K562 (cell line): ENCODE measurements around the gene NAT10. TPM values are rescaled to one million over a fixed set of nuclear protein-coding genes. Genes with fewer than 3 reads are reported as not detected.

ENCODE experiments used
- ATAC-seq: fragments of 200-7000 bp; cut with Tn5 transposase; 3 replicates; pipeline ENCODE4 v1.9.1; 2020; ENCODE audit warnings: moderate library complexity
- BruUV-seq: library from RNA; stranded (reverse); fragments of 400-500 nt; replicated peaks from 2 replicates; lab custom pipeline; 2021; lab: Mats Ljungman, UMichigan
- CTCF ChIA-PET: fragments of 300-600 bp; formaldehyde crosslinking; extraction: SDS; loops from one replicate; lab custom pipeline; 2021; ENCODE audit warnings: low intra/inter-chr PET ratio; lab: Yijun Ruan, JAX
- POLR2A ChIA-PET: fragments of 300-600, 350-650 bp; sonication (Branson Sonifier 250); formaldehyde crosslinking; extraction: SDS; loops from one replicate; lab custom pipeline; 2021; ENCODE audit warnings: antibody characterized with exemption, inconsistent platforms; lab: Yijun Ruan, JAX
- DNase-seq, 4 experiments: peaks; one replicate each; pipeline versions ENCODE4 v3.0.0 to v3.0.0-alpha.2; 2011 to 2018; ENCODE audit warnings: low spot score in 3 of 4, mixed read lengths in 3 of 4; ENCODE audit errors: extremely low read depth in 1 of 4
- FAIRE-seq: peaks from 2 replicates; lab custom pipeline; 2011; peaks lifted over from hg19 to GRCh38; lab: Jason Lieb, UNC
- H2AFZ ChIP-seq: 2 replicates; pipeline ENCODE4 v1.6.0; 2011; ENCODE audit warnings: low read depth, low read length, control low read depth, inconsistent platforms
- H3K27ac ChIP-seq: fragments of 200-600 bp; 3 replicates; pipeline ENCODE4 v1.8.0; 2011; ENCODE audit warnings: low read depth, mild to moderate bottlenecking, control low read depth, inconsistent platforms, low read length, moderate library complexity, mixed read lengths; ENCODE audit errors: extremely low read depth
- H3K27me3 ChIP-seq, 2 experiments: fragments of 300-600 bp in 1 of 2; 2 replicates in 1 of 2; 3 replicates in 1 of 2; pipeline versions ENCODE4 v1.6.0 to v1.8.0; 2011; ENCODE audit warnings: inconsistent platforms in 2 of 2, low read length in 2 of 2, mild to moderate bottlenecking in 1 of 2, mixed read lengths in 1 of 2, moderate library complexity in 1 of 2; ENCODE audit not compliant: control insufficient read depth in 2 of 2, insufficient read depth in 2 of 2
- H3K36me3 ChIP-seq: fragments of 300-600 bp; 3 replicates; pipeline ENCODE4 v1.8.0; 2011; ENCODE audit warnings: mild to moderate bottlenecking, low read length, inconsistent platforms; ENCODE audit not compliant: control insufficient read depth, insufficient read depth
- H3K4me1 ChIP-seq, 2 experiments: fragments of 200-600 bp in 1 of 2; replicated peaks in 1 of 2; 2 replicates in 1 of 2; 3 replicates in 1 of 2; pipeline versions ENCODE4 v1.5.1 to v1.8.0; 2011; ENCODE audit warnings: inconsistent platforms in 2 of 2, low read length in 2 of 2, mild to moderate bottlenecking in 1 of 2, mixed read lengths in 1 of 2, moderate library complexity in 1 of 2; ENCODE audit not compliant: control insufficient read depth in 2 of 2, insufficient read depth in 2 of 2
- H3K4me2 ChIP-seq: 2 replicates; pipeline ENCODE4 v1.6.1; 2011; ENCODE audit warnings: low read length, control low read depth, inconsistent platforms, mixed read lengths; ENCODE audit not compliant: insufficient read depth
- H3K4me3 ChIP-seq: fragments of 200-600 bp; sonication (generic), shearing (Covaris generic); 2 replicates; pipeline ENCODE4 v1.5.1; 2016; ENCODE audit warnings: control low read depth, inconsistent platforms
- H3K79me2 ChIP-seq: fragments of 200-600 bp; 3 replicates; pipeline ENCODE4 v1.8.0; 2011; ENCODE audit warnings: low read length, inconsistent platforms; ENCODE audit not compliant: control insufficient read depth, insufficient read depth
- H3K9ac ChIP-seq, 2 experiments: 2 replicates each; pipeline versions ENCODE4 v1.6.0 to v1.6.1; 2011; ENCODE audit warnings: low read depth in 2 of 2, low read length in 2 of 2, control low read depth in 1 of 2, inconsistent platforms in 1 of 2, mild to moderate bottlenecking in 1 of 2, mixed read lengths in 1 of 2; ENCODE audit not compliant: insufficient read depth in 1 of 2
- H3K9me1 ChIP-seq: one replicate; pipeline ENCODE4 v1.6.0; 2011; ENCODE audit warnings: inconsistent platforms, mild to moderate bottlenecking, low read length, moderate library complexity; ENCODE audit not compliant: control insufficient read depth, insufficient read depth
- H3K9me3 ChIP-seq: replicated peaks from 2 replicates; pipeline ENCODE4 v1.5.1; 2011; ENCODE audit warnings: low read depth, low read length, inconsistent platforms; ENCODE audit not compliant: control insufficient read depth, insufficient read depth
- H4K20me1 ChIP-seq: replicated peaks from 2 replicates; pipeline ENCODE4 v1.6.1; 2011; ENCODE audit warnings: low read length, inconsistent platforms, mixed read lengths; ENCODE audit not compliant: control insufficient read depth, insufficient read depth
- ARHGAP35 ChIP-seq: fragments of 450-650 bp; IDR thresholded peaks from 2 replicates; pipeline ENCODE4 v1.6.1; 2018; ENCODE audit not compliant: partially characterized antibody
- EWSR1 ChIP-seq: fragments of 450-650 bp; IDR thresholded peaks from 2 replicates; pipeline ENCODE4 v1.6.1; 2018; ENCODE audit warnings: borderline replicate concordance, mild to moderate bottlenecking, low read depth, moderate library complexity; ENCODE audit not compliant: partially characterized antibody
- GATA2 ChIP-seq: sonication (generic); formaldehyde crosslinking; IDR thresholded peaks from 2 replicates; pipeline ENCODE4 v1.4.0; 2020; ENCODE audit warnings: mild to moderate bottlenecking, missing genetic modification reagents
- JUNB ChIP-seq: fragments of 450-650 bp; formaldehyde crosslinking; conservative IDR thresholded peaks from 2 replicates; pipeline ENCODE4 v1.4.0; 2020; ENCODE audit warnings: mild to moderate bottlenecking
- LEF1 ChIP-seq: fragments of 450-650 bp; IDR thresholded peaks from 2 replicates; pipeline ENCODE4 v1.6.1; 2016; ENCODE audit warnings: mild to moderate bottlenecking
- MEIS2 ChIP-seq: fragments of 450-650 bp; IDR thresholded peaks from 2 replicates; pipeline ENCODE4 v1.6.1; 2014; ENCODE audit warnings: mild to moderate bottlenecking; ENCODE audit not compliant: partially characterized antibody
- MYNN ChIP-seq, 2 experiments: sonication (generic); formaldehyde crosslinking in 1 of 2; IDR thresholded peaks; 2 replicates each; pipeline versions ENCODE4 v1.5.0 to v1.6.1; 2016 to 2020; ENCODE audit warnings: antibody characterized with exemption in 1 of 2, missing genetic modification reagents in 1 of 2
- PPARD ChIP-seq: fragments of 250-450 bp; sonication (Bioruptor Pico); IDR thresholded peaks from 2 replicates; pipeline ENCODE4 v1.8.0; 2022; ENCODE audit warnings: inconsistent platforms, mild to moderate bottlenecking, moderate library complexity
- RFX7 ChIP-seq: fragments of 250-450 bp; sonication (Bioruptor Pico); IDR thresholded peaks from 2 replicates; pipeline ENCODE4 v1.5.1; 2021; ENCODE audit warnings: mild to moderate bottlenecking
- SMARCC2 ChIP-seq: fragments of 450-650 bp; IDR thresholded peaks from 2 replicates; pipeline ENCODE4 v1.6.1; 2017; ENCODE audit warnings: antibody characterized with exemption, moderate library complexity, mild to moderate bottlenecking, low read depth
- ZHX1 ChIP-seq: fragments of 150-350 bp; conservative IDR thresholded peaks from 2 replicates; pipeline ENCODE4 v1.6.1; 2014; ENCODE audit warnings: low read length
- ZNF121 ChIP-seq: sonication (generic); formaldehyde crosslinking; conservative IDR thresholded peaks from 2 replicates; pipeline ENCODE4 v1.8.0; 2022; ENCODE audit warnings: missing genetic modification reagents
- ZNF277 ChIP-seq: fragments of 250-450 bp; sonication (Bioruptor Pico); IDR thresholded peaks from 2 replicates; pipeline ENCODE4 v1.8.0; 2022; ENCODE audit warnings: inconsistent platforms, mild to moderate bottlenecking, moderate library complexity, borderline replicate concordance
- ZNF592 ChIP-seq: fragments of 450-650 bp; IDR thresholded peaks from 2 replicates; pipeline ENCODE4 v1.6.1; 2017; ENCODE audit warnings: antibody characterized with exemption, mild to moderate bottlenecking
- WGBS: fragments of 100-300 bp; shearing (Covaris generic); methylation state at CpG from one replicate; pipeline ENCODE4 v1.1.6; 2016; ENCODE audit warnings: low coverage, mixed read lengths; ENCODE audit not compliant: insufficient coverage; ENCODE audit errors: missing lambda C conversion rate; 5-methylcytosine and 5-hydroxymethylcytosine counted together
- in situ Hi-C: fragments of 300-500 bp; cut with MboI; formaldehyde crosslinking; loops from 4 replicates; pipeline ENCODE4 v1.15.0; 2018; ENCODE audit warnings: inconsistent platforms, mixed read lengths
- intact Hi-C: fragments of 100-400 bp; cut with micrococcal nuclease; formaldehyde crosslinking; loops from 2 replicates; pipeline ENCODE4 v1.14.2; 2022
- polyA plus RNA-seq, 8 experiments: library from polyadenylated mRNA; depleted of rRNA in 4 of 8; stranded (reverse) in 5 of 8; unstranded in 3 of 8; fragments of >200 nt; fragmentation: Nextera tagmentation in 2 of 8; fragmentation: Illumina TruSeq in 1 of 8; extraction: Ambion mirVana in 2 of 8; extraction: Trizol in 1 of 8; gene quantifications; 2 replicates each; pipeline versions ENCODE4 v1.2.1 to v1.2.3, GENCODE V29; 2011 to 2014; ENCODE audit warnings: inconsistent platforms in 1 of 8, missing spikeins in 1 of 8
- total RNA-seq, 7 experiments: library from RNA; depleted of rRNA in 6 of 7; stranded (reverse); fragments of >200 nt in 6 of 7; fragmentation: Illumina TruSeq in 2 of 7; extraction: Trizol in 2 of 7; gene quantifications; 2 replicates each; pipeline versions ENCODE4 v1.2.1 to v1.2.3, GENCODE V29; 2011 to 2021; ENCODE audit warnings: low replicate concordance in 1 of 7

Gene NAT10
- total and polyA plus RNA-seq, 9 of the 15 experiments (the other 6 are each of a cell fraction or from before 2014, with no cell fraction given) = 55.4 to 125 (median 86.3) TPM

GRCh38 chr11:34182921-34183685 lies 77.7 kb downstream of the NAT10 start:
- ATAC-seq (no peak), FAIRE-seq (no peak), DNase-seq (no peak)
- Histone ChIP-seq H3K4me2 (no peak overlapping the region), H3K79me2 (no peaks in the 10 kb centered on the region), H3K27me3 (peaks cover 34 to 66% of the 10 kb centered on the region in 2 experiments; a peak in 4 of 5 replicates), H3K4me3 (no peak overlapping the region), H3K4me1 (no peaks in the 10 kb centered on the region), H3K9me3 (no peaks in the 10 kb centered on the region), H3K27ac (no peak overlapping the region), H3K9ac (no peak overlapping the region), H3K36me3 (no peaks in the 10 kb centered on the region), H3K9me1 (no peaks in the 10 kb centered on the region), H4K20me1 (peaks cover 3% of the 10 kb centered on the region; the same call in 1 of the 2 replicates), H2AFZ (no peak overlapping the region)
- intact Hi-C loops = no loop called here
- no TSS peak for BruUV-seq
- WGBS = 5% methylated on average over 11 of the region's 13 CpGs
- in situ Hi-C loops = no loop called here
- ChIA-PET POLR2A (interaction anchor here (1.1 to 1.6 kb wide), 2 partner anchors 9 to 14 kb away, joined by 3 to 6 read pairs; no protein-coding TSS in a partner anchor), CTCF (no interaction called here)
- TF ChIP-seq EWSR1 (no peak), JUNB (no peak), RFX7 (no peak), ZNF592 (no peak), PPARD (CRISPR knock-in tag) (no peak), ZHX1 (no peak), ZNF277 (CRISPR knock-in tag) (no peak), SMARCC2 (no peak), MEIS2 (no peak), ARHGAP35 (no peak), MYNN (IDR thresholded peaks at IDR 0.05) (no peak), MYNN (CRISPR knock-in tag; IDR thresholded peaks at IDR 0.05) (no peak), LEF1 (no peak), ZNF121 (CRISPR knock-in tag) (no peak), GATA2 (CRISPR knock-in tag) (no peak)
